NOMO-1 (cell line): ENCODE measurements around the gene TRPC3.
"Not testable (repeated sequence)": the region's sequence is repeated elsewhere in the genome, so short reads cannot be mapped to it uniquely, and the experiment has no call there.

Experiments used
- DNase-seq, 2 experiments: peaks; one replicate each; lab custom pipeline; 2025; ENCODE audit not compliant: unreplicated experiment in 2 of 2; lab: John Stamatoyannopoulos, UW

TRPC3 gene

DNA sequence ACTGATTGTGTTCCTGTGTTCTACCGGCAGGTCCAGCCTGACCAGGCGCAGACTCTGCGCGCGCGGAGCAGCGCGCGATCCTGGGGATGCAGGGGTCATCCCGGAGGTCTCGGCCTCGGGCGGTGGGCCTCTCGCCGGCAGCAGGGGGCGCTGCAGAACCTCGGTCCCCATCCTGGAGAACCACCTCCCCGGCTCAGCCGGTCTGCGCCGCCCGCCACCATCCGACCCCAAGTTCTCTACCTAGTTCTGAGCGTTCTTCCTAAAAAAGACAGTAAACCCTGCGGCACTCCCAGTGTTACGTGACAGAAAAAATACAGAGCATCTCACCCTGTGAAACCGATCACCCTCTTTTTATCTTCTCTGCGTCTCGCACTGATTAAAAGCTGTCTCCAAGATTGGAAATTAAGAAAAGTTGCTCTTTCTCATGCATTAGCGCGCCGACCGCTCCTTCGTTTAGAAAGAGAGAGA is 1.6 kb downstream of the TRPC3 start:
- peak; percentile 37 to 54 for DNase-seq

DNA sequence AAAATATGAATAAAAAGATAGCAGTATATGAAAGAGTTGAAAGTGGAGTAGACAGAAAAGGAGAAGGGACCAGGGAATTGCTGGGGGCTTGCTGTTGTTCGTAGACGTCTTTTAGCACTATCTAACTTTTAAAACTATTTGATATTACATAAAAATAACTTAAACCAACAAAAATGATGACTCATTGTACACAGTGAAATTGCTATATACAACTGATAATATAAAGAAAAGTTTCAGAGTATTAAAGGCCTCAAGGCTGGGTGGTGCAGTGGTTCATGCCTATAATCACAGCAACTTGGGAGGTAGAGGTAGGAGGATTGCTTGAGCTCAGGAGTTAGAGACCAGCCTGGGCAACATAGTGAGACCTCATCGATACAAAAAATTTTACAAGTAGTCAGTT is 5.2 kb downstream of the TRPC3 start:
- DNase-seq, result no peak

DNA sequence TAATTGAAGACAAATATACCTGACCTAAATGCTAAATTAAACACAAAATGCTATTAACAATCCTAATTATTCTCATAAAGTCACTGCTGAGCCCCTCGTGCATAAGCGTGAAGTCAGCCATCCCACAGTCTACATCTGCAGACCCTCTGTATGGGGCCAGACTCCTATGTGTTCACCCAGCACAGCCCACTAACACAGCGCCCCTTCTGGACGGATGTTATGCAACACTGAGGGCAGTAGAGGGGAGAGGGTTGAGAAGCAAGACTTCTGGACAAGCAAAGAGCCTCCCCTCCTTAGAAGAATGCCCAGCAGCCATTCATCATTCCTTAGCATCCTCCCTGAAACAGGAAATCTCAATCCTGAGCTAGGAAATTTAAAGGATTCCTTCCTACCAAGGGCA is 7.9 kb downstream of the TRPC3 start:
- no peak for DNase-seq

DNA sequence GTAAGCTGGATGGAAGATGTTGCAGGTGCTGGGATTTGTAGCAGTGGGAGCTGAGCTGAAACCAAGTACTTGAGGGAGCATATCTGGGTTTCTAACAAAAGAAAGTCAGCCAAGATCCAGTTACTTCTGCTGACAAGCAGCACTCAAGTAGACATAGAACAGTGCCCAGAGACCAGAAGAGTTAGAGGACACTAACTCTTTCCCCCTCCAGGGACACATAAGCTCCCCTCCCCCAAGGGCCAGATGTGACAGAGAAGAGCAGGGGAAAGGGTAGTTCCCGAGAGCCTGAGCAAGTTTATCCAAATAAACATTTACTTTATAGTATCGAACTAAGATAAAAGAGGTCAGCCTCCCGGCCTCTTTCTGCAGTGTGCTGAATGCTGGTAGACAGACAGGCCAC is 12.2 kb downstream of the TRPC3 start:
- DNase-seq, result no peak

DNA sequence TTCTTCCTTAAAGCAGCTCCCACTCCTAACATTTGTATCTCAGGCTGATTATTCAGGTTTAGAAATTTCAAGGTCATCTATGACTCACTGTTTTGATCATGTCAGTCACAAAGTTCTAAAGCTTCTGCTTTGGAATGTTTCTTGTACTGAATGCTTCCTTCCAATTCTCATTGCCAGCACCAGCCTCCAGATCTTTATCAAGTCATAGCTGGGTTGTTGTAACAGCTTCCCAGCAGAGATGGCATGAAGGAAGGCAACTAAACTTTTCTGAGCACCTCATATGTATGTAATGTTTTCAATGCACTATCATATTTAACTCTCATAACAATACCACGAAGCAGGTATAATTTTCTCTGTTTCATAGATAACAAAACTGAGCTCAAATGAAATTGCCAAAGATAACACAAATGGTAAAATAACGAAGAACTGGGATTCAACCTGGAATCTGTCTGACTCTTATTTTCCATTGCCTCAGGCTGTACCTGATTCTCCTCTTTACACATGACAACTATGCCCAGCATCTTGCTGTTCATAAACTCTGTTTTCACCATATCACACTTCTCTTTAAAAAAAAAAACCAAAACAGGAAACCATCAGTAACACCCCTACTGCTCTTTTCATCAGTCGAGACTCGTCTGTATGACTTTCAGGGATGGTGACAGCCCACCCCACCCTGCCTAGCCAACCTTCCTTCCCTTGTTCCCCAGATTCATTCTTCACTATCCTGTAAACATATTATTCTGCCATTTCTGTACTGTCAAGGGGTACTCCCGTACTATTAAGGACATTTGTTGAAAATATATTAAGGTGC is 13.4 kb downstream of the TRPC3 start:
- no peak for DNase-seq

DNA sequence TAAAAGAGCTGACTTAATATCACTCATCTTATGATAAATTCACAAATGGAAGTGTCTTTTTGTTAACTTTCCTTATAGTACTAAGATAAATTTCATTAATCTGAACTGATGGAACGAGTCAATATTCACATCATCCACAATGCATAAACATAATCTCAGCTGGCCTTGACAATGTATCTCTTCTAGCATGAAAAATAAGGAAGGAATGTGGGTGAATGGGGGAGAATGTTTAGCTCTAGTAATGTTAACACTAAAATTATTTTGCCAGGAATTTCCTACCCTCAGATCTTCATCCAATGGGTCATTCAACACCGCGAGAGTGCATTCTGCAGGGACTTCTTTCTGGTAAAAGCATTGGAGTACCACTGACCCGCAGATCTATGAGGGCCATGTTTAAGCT is 15.8 kb downstream of the TRPC3 start:
- DNase-seq, result no peak

DNA sequence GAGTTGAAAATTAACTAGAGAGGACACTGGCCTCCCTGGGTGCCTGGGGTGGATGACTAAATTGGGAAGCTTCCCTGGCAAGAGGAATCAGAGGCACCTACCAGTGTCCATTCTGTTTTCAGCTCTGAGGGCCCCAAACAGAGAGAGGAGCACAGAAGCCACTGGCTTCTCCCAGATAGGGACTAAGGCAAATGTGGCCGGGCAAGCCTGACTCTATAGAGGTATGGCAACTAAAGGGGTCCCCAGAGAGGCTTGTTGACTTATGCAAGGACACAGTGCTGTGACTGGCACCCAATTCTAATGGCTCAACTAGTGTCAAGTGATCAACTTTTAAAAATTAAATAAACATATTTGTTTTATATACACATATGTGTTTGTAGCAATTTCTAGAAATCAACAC is 17.2 kb downstream of the TRPC3 start:
- no peak for DNase-seq

DNA sequence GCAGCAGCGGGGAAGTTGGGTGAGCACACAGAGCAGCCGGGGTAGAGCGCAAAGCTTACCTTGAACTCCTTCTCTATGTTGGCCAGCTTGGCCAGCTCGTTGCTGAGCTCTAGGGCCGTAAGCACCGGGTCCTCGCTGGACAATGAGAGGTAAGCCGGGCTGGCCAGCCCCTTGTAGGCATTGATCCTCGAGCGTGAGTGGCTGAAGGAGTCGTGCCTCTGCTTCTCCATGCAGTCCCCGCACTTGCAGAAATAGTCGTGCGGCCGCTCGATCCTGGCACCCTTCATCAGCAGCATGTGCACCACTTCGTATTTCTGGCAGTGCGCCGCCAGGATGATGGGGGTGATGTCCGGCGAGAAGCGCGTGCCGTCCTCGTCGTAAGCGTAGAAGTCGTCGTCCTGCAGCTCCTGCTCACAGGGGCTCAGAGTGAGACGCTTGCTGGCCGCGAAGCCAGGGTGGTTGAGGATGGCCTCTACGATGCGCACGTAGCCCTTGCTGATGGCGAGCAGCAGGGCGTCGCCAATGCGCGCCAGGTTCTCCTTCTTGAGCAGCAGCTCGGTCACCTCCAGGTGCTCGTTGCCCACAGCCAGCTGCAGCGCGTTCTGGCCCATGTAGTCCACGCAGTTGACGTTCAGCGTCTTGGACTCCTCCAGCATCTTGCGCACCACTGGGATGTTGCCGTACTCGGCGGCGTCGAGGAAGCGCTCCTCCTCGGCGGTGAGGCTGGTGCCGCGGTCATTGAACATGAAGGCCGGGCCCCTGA is 19.5 kb downstream of the TRPC3 start:
- no peak for DNase-seq

DNA sequence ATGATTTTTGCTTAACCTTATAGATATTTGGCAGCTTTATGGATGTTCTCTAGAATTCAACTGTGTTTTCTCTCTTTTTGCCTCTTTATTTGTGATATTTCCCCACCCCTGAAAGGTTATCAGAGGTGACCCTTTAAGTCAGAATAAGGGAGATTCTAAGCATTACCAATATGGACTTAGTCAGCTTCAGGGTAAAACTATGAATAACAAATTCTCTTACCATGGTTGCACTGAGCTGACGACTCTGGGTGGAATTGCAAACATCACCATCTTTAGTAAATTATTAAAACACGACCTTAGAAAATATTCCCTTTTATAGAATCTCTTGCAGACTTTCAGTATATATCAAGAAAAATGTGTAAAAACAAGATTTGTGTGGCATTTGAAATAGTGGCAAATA is 21.6 kb downstream of the TRPC3 start:
- DNase-seq, result no peak

DNA sequence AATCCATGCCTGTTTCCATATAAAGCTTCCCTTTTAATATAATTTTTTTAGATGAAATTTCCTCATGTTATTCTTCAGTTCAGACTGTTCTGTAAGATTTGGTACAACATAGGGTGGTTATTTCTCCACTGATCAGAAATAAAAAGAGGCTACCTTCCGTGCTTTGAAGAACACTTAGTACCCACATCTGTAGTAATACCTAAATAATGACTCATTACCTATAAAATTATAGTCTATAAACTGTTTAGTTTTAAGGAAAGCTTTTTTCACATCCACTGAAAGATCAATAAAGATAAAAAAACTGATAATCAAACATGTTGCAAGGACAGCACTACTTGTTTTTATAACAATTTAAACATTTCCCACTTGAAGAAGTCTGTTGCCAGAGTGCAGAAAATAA is 23.9 kb downstream of the TRPC3 start:
- DNase-seq, result no peak

DNA sequence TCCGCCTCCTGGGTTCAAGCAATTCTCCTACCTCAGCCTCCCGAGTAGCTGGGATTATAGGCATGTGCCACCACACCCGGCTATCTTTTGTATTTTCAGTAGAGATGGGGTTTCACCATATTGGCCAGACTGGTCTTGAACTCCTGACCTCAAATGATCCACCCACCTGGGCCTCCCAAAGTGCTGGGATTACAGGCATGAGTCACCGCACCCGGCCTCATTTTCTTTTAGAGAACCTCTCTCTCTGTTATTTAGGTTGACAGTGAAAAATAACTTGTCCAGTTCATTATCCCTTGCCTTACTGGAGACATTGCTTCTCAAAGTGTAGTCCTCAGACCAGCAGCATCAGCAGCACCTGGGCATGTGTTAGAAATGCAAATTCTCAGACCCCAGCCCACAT is 25.4 kb downstream of the TRPC3 start:
- DNase-seq, result not testable (repeated sequence)

DNA sequence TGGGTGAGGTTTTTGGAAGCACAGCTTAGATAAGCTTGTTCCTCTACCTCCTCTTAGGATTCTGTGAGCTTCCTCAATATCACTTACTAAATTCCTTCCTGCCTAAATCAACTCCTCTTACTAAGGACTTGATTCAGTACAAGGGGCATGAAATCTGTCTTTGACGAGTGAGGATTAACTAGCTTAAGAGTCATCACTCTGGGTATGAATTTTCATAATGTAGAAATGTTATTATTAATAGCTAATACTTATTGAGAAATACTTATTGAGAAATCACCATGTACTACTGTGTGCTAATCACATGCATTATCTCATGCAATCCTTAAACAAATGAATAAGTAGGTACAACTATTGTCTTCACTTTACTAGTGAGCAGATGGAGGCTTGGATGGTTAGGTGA is 28.6 kb downstream of the TRPC3 start:
- no peak for DNase-seq

DNA sequence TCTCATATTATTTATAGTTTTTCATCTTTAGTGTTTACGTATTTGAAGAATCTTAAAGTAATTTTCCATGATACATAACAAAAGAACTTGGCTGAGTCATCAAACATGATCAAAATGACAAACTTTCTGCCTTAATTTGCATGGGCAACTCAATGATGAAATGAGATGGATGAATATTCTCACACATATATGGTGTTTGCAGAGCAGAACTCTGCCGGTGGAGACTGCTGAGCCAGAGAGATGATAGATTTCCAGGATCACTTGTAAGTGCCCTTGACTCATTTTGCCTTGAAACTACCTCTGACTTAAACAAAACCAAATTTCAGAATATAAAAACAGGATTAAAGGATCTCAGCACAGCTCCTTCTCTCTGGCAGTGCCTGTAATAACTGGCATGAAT is 38.2 kb downstream of the TRPC3 start:
- no peak for DNase-seq

DNA sequence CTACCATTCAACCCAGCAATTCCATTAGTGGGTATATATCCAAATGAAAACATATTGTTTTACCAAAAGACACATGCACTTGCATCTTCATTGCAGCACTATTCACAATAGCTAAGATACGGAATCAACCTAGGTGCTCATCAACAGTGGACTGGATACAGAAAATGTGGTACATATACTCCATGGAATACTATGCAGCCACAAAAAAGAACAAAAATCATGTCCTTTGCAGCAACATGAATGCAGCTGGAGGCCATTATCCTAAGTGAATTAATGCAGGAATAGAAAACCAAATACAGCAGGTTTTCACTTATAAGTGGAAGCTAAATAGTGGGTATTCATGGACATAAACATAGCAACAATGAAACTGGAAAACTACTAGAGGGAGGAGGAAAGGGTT is 43.5 kb downstream of the TRPC3 start:
- DNase-seq, result no peak

DNA sequence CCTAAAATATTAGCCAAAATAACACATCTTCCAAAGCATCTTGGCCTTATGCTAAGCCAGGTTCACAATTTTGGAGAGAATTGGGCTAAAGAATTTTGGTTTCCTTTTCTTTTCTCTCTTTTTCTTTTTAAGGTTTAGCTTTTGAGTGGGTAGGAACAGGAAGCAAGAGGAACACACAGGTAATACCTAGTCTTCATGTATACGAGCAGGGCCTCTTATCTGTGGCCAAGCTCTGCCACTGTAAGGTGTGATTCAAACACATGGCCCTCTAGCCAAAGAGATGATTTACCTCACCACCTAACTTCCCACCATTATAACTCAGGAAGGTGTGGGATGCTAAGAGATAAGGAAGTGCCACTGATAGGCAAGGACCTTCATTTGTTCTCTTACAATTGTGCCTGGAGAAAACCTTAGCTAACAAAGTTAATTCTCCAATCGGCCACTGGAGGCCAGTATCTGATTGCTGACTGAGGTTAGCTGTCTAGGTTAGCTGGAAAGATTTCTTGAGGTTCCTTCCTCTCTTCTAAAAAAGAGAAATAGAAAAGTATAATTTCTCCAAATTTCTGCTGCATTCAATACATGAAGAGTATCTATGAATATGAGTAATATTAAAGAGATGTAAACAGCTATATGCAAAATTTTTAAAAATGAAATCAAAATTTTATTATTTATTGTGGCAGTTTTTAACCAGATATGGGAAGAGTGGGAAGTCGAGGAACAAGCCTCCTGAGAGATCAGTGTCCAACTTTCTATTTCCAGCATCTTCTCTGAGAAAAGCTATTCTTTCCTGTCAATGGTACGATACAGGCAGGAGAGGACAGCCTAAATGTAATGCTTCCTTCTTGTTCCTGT is 51.5 kb downstream of the TRPC3 start:
- DNase-seq, result peak; percentile 17 to 61

DNA sequence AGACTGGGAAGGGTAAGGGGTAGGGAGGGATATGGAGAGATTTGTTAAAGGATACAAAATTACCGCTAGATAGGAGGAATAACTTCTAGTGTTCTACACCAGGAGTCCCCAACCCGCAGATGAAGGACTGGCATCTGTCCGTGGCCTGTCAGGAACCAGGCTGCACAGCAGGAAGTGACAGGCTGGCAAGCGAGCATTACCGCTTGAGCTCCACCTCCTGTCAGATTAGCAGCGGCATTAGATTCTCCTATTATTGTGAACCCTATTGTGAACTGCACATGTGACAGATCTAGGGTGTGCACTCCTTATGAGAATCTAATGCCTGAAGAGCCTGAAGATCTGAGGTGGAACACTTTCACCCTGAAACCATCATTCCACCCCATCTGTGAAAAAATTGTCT is 53.7 kb downstream of the TRPC3 start:
- DNase-seq, result peak in 1 of 2 experiments; percentile 11

DNA sequence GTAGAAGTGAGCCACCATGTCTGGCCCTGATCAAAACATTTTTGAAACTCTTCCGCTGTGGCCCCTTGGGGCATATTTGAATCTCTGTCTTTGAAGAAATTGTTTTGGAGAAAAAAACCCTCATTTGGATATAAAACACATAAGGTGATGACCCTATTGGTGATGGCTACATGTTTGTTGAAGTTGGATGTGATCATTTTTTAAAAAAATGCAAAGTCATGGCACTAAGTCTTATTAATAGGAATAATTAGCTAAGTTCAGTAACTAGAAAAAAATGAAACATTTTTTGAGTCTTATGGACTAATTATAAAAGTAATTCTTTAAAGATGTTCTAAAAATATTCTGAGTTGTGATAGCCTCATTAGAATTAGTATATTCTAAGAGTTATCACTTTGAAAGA is 63.7 kb downstream of the TRPC3 start:
- DNase-seq, result no peak

DNA sequence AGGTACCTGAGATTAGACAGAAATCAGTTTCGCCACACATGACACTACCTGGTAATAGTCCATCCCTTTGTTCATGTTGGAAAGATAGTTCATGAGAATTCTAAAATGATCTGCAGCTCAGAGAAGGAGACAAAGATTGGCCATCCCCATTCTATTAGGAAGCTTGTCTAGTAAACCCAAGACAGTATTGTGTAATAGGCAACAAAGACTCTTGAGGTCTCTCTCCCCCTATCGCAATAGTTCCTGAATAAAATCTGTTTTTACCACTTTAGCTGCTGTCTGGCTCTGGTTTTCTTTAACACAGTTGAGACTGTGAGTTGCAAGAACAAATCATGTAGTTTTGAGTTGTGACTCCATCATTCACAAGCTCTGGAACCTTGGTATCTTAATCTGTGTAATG is 66.7 kb downstream of the TRPC3 start:
- peak in 1 of 2 experiments; percentile 3 for DNase-seq

DNA sequence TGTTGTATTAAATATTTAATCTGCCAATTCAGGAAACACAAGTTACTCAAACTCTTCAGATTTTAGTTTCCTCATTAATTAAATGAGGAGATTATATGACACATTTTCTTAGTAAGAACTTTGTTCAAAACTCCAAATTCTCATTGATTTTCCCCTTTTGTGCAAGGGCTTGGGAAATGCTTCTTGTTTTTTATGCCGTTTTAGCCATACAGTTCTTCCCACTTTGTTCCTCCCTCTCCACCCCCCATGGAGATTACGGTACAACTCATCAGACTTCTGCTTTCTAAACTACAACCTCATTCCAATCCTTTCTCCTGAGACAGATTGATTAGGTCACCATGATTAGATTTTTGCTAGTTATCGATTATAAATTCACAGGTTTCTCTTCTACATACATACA is 70.7 kb downstream of the TRPC3 start:
- DNase-seq, result no peak

DNA sequence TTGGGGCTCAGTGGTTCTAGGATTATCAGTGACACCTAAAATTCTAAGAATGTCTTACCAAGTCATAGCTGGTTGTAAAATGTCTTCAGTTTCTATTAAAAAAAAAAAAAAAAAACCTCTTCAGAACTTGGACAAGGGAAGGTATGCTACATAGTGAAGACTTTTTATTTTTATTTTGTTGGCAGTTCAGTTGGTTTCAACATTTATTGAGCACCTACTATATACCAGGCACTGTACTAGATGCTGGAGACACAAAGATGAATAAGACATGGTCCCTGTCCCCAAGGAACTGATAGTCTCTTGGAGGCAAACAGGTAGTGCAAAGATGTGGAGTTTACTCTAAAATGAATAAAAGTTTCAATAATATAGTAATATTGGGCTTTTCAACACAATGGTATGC is 72.7 kb downstream of the TRPC3 start:
- no peak for DNase-seq

DNA sequence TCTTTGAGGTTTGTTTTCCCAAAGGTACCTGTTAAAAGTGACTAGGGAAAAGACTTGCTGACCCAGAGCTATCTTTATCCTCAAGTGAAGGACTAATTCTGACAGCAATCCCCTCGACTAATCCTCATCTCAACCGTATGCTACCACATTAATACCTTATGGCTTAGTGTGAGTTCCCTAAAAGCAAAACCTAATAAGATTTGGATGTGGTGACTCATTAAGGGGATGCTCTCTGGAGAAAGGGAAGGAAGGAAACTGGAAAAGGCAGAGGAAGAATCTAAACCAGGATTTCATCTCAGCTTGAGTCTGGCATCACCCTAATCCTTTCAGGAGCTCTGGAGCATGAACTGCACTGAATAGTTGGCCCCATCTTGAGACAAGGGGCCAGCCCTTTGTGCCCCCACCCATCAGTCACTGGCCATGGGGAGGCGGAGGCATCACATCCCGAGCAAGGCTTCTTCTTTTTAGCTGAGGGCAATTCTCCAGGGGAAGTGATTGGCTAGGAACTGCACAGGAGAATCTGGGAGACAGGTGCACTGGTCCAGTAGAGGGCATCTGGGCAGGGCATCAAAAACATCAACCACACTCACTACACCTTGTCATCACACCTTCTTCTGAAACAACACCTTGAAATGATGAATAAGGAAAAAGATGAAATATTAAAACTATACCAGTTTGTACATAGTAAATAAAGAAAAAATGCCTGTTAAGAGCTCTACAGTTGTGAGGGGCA is 74.7 kb downstream of the TRPC3 start:
- DNase-seq, result no peak
